ENCODE data around the gene CDC6. TPM values are rescaled to one million over a fixed set of nuclear protein-coding genes. Genes with fewer than 3 reads are reported as not detected.
A peak's percentile ranks its signal among the peaks of the same experiment; 100 is the strongest.

CDC6 gene
- total RNA-seq, 1 donor from 2014 or later, result 1.6 TPM

DNA sequence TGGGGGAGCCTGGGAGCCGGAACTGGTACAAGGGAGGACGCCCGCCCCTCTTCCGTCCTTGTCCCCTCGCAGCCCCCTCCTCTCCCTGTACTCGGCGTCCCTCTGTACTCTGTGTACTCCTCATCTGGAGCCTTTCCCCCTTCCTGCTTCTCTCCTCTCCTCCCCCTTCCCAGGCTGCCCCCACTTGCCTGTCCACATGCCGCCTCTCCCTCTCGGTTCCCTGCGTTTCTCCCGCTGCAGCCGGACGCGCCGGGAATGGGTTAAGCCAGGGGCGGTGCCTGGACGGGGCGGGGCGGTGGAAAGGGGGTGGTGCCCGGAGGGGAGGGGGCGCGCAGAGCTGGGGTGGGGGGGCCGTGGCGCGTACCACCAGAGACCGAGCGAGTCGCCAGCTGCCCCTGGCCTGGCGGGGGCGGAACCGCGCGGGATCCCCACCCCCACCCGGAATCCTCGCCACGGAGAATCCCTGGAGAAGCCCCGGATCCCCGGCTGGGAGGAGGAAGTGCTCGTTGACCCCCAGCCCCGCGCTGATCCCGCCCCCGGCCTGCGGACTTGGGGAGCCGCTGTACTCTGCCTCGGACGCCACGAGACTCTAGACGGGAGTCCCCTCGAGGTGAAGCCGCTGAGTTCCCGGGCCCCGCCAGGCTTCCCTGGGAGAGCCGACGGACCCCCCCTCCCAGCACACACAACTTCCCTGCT lies 54.3 kb downstream of the CDC6 start:
- peak; percentile 56 for DNase-seq

DNA sequence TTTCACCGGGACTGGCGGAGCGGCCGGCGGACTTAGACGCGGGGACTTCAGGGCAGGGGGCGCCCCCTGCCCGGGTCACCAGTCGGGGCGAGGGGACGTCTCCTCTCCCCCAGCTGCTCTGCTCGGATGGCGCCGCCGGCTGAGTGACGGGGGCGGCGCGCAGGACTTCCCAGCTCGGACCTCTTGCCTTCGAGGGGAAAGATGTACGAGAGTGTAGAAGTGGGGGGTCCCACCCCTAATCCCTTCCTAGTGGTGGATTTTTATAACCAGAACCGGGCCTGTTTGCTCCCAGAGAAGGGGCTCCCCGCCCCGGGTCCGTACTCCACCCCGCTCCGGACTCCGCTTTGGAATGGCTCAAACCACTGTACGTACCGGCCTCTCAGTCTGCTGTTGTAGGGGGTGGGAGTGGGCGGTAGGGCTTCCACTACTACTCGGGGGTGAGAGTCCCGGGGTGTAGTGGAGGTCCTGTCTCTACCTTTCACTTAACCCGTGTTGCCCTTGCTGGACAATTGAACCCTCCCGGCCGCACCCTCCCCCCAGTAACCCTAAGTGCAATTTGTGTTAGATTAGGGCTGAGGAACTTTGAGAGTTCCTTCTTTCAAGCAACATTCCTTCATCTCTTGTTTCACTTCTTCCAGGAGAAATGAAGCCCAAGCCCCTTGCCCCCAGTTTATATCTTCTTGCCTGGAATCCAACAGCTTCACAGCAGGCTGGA lies 55.0 kb downstream of the CDC6 start:
- no peak for DNase-seq

GRCh38 chr17:40343219-40344119 lies 55.8 kb downstream of the CDC6 start:
- no peak for DNase-seq

- DNase-seq, result no peak
Measured at GRCh38 chr17:40344421-40345160, 56.9 kb downstream of the CDC6 start.

DNA sequence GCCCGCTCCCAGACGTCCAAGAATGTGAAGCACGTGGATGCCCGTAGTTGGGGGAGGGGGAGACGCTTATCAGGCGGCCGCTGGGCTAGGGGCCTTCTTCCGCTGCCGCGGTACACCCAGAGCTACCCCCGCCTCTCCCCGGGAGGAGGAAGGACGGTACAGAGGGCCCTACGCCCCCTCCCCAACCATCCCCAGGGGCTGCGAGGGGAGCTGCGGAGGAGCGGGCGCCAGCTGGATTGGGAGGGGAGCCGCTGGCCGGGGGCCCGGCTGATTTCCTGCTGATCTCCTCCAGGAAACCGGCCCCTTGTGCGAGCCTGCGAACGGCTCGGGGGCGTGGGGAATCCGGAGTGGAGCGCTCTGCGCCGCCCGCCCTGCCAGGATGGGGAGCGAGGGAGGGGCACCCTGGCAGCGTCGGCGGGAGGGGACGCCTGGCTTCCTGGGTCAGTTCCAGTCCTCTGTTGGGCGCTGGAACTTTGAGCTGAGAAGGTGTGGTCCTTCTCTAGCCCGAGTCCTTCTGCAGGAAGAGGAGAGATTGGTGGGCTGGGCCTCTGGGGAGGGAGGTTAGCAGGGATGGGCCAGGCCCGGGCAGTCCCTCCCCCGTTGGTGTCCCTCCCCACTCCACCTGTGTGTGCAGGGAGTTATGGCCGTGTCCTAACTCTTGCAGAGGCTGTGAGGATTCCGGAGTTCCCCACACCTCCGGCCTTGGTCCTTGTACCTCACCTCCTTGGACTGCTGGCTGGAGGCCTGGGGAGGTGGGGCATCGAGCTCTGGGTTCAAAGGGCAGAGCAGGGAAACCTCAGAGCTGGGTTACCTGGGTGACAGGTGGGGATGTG lies 57.7 kb downstream of the CDC6 start:
- DNase-seq, result no peak

- no peak for DNase-seq
Measured at GRCh38 chr17:40345994-40346764, 58.5 kb downstream of the CDC6 start.

DNA sequence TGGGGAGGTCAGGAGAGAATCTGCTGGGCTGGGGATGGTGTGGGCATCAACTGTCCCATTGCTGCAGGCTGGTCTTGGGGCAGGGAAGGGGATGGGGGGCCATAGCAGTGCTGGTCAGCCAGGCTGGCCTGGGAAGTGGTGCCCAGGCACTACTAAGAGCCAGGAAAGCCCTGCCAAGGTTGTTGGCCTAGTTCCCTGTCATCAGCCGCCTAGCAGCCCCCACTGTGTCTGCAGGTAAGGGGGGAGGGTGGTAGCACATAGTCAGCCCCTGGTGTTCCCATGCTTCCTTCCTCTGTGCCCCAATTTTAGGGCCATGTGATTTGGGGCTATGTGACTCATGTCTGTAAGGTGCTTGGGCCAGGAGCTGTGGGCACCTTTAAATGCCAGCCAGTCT lies 59.1 kb downstream of the CDC6 start:
- DNase-seq, result no peak

GRCh38 chr17:40347319-40348135 lies 59.8 kb downstream of the CDC6 start:
- no peak for DNase-seq

DNA sequence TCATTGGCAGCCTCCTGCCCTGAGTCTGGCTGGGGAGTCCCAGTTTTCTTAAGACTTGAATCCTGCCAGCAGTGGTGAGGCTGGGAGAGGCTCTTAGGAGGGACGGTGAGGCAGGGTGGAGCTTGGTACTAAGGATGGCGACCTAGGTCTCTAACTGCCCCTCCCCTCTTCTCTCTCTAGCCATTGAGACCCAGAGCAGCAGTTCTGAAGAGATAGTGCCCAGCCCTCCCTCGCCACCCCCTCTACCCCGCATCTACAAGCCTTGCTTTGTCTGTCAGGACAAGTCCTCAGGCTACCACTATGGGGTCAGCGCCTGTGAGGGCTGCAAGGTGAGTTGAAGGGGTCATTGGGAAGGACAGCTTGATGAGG lies 60.4 kb downstream of the CDC6 start:
- DNase-seq, result no peak

GRCh38 chr17:40348562-40349476 lies 61.1 kb downstream of the CDC6 start:
- peak; percentile 68 for DNase-seq

- no peak for DNase-seq
Measured at GRCh38 chr17:40349477-40349894, 61.8 kb downstream of the CDC6 start.

DNA sequence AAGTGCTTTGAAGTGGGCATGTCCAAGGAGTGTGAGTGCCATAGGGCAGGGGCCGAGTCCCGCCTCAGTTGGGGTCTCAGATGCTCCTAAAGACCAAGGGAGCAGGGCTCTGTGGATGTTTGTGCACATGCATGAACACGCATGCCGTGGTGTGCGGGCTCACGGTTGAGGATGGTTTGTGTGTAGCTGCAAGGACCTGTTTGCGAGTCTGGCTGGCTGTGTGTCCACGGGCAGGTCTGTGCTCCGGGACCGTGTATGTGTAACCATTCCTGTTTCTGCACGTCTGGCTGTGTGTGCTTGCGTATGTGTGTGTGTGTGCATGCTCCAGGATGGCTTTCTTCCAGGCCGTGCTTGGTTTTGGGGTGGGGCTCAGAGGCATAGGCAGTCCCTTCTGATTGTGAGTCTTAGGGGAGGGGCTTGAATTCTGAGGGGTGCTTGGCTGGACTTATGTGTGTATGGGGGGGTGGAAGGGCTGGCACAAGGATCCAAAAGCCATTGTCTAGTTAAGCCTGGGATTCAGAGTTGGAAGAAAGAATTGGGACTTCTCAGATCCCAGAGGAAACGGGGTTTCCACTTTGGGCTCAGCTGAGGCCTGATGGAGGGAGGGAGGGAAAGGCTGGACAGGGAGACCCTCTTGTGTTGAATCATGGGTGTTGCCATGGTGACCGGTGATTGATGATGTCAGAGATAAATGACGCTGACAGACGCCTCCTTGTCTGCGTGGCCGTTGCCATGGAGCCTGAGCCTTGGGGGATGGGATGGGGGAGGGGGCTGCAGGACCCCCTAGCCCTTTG lies 62.4 kb downstream of the CDC6 start:
- no peak for DNase-seq

GRCh38 chr17:40350689-40351358 lies 63.1 kb downstream of the CDC6 start:
- no peak for DNase-seq

DNA sequence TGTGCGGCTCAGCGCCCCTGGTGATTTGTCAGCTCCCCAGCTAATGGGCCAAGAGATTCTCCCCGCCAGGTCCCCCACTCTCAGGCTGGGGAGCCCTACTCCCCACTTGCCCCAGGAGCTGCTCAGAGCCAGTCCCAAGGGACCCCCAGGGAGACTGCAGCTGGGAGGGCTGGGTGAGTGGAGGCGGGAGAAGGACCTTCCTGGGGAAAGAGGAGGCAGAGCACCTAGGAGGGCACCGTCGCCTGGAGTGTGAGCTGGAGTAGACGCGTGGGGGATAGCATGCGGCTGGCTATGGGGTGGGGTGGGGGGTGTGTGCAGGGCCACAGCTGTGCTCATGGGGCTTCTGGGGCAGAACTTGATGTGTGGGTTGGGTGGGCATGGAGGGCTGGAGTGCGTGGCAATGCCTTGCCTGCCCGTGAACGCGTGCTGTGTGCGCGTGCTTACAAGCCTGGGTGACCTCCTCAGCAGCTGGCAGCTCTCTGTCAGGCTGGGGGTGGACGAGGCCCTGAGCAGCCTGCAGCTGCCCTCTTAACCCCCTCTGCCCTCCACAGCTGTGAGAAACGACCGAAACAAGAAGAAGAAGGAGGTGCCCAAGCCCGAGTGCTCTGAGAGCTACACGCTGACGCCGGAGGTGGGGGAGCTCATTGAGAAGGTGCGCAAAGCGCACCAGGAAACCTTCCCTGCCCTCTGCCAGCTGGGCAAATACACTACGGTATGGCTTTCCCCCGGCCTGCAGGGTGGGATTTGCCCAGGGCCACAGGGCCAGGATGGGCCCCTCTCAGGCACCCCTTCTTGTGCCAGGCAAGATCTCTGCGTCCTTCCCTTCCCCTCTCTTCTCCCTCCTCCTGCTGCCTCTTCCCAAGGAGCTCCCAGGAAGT lies 63.9 kb downstream of the CDC6 start:
- DNase-seq, result no peak

DNA sequence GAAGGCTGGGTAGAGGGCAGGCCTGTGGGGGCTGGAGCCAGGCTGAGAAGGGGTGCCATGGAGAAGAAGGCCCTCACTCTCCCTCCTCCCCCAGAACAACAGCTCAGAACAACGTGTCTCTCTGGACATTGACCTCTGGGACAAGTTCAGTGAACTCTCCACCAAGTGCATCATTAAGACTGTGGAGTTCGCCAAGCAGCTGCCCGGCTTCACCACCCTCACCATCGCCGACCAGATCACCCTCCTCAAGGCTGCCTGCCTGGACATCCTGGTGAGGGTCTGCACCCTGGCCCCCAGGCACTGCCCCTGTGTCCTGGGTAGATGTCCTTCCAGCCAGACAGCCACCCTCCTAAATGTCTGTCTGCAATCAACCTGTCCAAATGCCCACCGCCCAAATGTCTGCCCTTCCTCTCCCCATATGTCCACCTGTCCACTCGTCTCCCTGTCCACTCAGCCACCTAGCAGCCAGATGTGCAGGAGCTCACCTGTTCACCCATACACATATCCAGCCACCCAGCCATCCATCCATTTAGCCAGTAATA lies 64.6 kb downstream of the CDC6 start:
- DNase-seq, result no peak

Data from occipital lobe (tissue), 2 donors.